Measurements from ENCODE around the gene SYNRG. TPM values are rescaled to one million over a fixed set of nuclear protein-coding genes. Genes with fewer than 3 reads are reported as not detected.

The SYNRG gene
- total and polyA plus RNA-seq, 2 donors (not counting 3 experiments of a cell fraction or from before 2014, with no cell fraction given), result 15.3 to 42.2 TPM

DNA sequence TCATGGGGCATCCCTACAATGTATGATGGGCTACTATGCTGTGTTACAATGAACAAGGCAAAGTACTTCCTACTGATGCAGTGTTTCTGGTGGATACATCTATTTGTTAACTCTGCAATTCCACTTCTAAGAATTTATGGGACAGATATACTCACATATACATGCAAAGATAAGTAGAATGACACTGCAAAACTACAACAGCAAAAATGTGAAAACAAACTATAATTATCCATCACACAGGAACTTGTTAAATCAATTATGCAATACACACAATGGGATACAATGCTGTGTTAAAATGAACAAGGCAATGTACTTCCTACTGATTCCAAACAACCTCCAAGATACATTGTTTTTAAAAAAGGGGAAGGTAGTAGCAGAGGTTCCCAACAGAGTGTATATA, 30.8 kb upstream of the SYNRG start:
- dilution Hi-C loops (cut with MboI; ENCODE audit: extremely low pct_ligation_motif_present, low sequenced_read_pairs) (no loop called here), intact Hi-C loops (cut with micrococcal nuclease) (loop anchor here (5.0 kb wide), 1 partner anchor 233 kb away; the partner anchor contains the start of genes ACACA and TADA2A)
- Histone ChIP-seq H3K9ac (replicated peaks; ENCODE audit: extremely low read depth, insufficient read depth, low read length) (no peak overlapping the region), H3K36me3 (ENCODE audit: control insufficient read depth in 2 of 2, extremely low read depth in 1 of 2, insufficient read depth in 2 of 2, low read length in 2 of 2) (peaks cover 2 to 6% of the 10 kb centered on the region in 2 experiments), H3K27me3 (ENCODE audit: control insufficient read depth in 2 of 2, insufficient read depth in 2 of 2, low read length in 2 of 2) (no peaks in the 10 kb centered on the region), H3K79me2 (ENCODE audit: control insufficient read depth, insufficient read depth, low read length) (peaks cover 63% of the 10 kb centered on the region), H3K4me3 (replicated peaks in 1 of 3; ENCODE audit: insufficient read depth in 1 of 3, low read depth in 1 of 3, low read length in 3 of 3) (no peak overlapping the region), H4K20me1 (replicated peaks; ENCODE audit: control insufficient read depth, extremely low read depth, insufficient read depth, low read length) (no peaks in the 10 kb centered on the region), H2AFZ (ENCODE audit: low read depth, low read length) (no peak overlapping the region), H3K4me2 (ENCODE audit: insufficient read depth, low read length) (no peak overlapping the region), H3K9me3 (replicated peaks; ENCODE audit: control insufficient read depth, insufficient read depth, low read length) (no peaks in the 10 kb centered on the region), H3K4me1 (ENCODE audit: control insufficient read depth, extremely low read depth, insufficient read depth, low read length) (peaks cover 20% of the 10 kb centered on the region), H3K27ac (ENCODE audit: insufficient read depth, low read depth, low read length) (no peak overlapping the region), H3K9me1 (replicated peaks; ENCODE audit: control insufficient read depth, extremely low read depth, insufficient read depth, low read length) (no peaks in the 10 kb centered on the region)
- BruUV-seq (replicated peaks), result no TSS peak
- ChIA-PET POLR2A (no interaction called here), CTCF (no interaction called here)
- TF ChIP-seq, protein P1, sequence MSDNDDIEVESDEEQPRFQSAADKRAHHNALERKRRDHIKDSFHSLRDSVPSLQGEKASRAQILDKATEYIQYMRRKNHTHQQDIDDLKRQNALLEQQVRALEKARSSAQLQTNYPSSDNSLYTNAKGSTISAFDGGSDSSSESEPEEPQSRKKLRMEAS (IDR thresholded peaks at IDR 0.05; ENCODE audit: insufficient read depth, insufficient read length), result no peak
- TF ChIP-seq POLR2AphosphoS5 (IDR thresholded peaks at IDR 0.05; ENCODE audit: insufficient read depth, low read depth, low read length) (no peak), MYC (IDR thresholded peaks at IDR 0.05; ENCODE audit: low read depth, low read length) (no peak), EZH2 (IDR thresholded peaks at IDR 0.05; ENCODE audit: borderline replicate concordance, low read depth, low read length, severe bottlenecking) (no peak)
- FAIRE-seq (no peak), DNase-seq (ENCODE audit: low read depth, low spot score) (peak; percentile 15)

DNA sequence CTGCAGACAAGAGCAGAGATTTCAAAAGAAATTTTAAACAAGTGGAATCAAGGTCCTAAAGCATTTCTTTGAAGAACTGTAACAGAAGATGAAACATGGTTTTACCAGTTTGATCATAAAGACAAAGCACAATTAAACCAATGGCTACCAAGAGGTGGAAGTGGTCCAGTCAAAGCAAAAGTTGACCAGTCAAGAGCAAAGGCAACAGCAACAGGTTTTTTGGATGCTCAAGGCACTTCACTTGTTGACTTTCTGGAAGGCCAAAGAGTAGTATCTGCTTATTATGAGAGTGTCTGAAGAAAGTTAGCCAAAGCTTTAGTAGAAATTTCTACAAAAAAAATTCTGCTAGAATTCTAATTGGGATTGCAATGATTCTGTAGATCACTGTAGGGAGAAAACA, 28.7 kb upstream of the SYNRG start:
- intact Hi-C loops (cut with micrococcal nuclease), result no loop called here
- Histone ChIP-seq H3K4me2 (ENCODE audit: insufficient read depth, low read length) (no peak overlapping the region), H3K9me3 (replicated peaks; ENCODE audit: control insufficient read depth, insufficient read depth, low read length) (no peaks in the 10 kb centered on the region), H4K20me1 (replicated peaks; ENCODE audit: control insufficient read depth, extremely low read depth, insufficient read depth, low read length) (no peaks in the 10 kb centered on the region), H3K9ac (replicated peaks; ENCODE audit: extremely low read depth, insufficient read depth, low read length) (no peak overlapping the region), H3K9me1 (replicated peaks; ENCODE audit: control insufficient read depth, extremely low read depth, insufficient read depth, low read length) (no peaks in the 10 kb centered on the region), H3K4me3 (replicated peaks in 1 of 3; ENCODE audit: insufficient read depth in 1 of 3, low read depth in 1 of 3, low read length in 3 of 3) (no peak overlapping the region), H3K36me3 (ENCODE audit: control insufficient read depth in 2 of 2, extremely low read depth in 1 of 2, insufficient read depth in 2 of 2, low read length in 2 of 2) (peaks cover 2 to 6% of the 10 kb centered on the region in 2 experiments), H3K79me2 (ENCODE audit: control insufficient read depth, insufficient read depth, low read length) (peaks cover 65% of the 10 kb centered on the region), H3K4me1 (ENCODE audit: control insufficient read depth, extremely low read depth, insufficient read depth, low read length) (peaks cover 14% of the 10 kb centered on the region), H2AFZ (ENCODE audit: low read depth, low read length) (no peak overlapping the region), H3K27ac (ENCODE audit: insufficient read depth, low read depth, low read length) (no peak overlapping the region), H3K27me3 (ENCODE audit: control insufficient read depth in 2 of 2, insufficient read depth in 2 of 2, low read length in 2 of 2) (no peaks in the 10 kb centered on the region)
- DNase-seq (ENCODE audit: low read depth, low spot score) (no peak), FAIRE-seq (no peak)
- dilution Hi-C loops (cut with MboI; ENCODE audit: extremely low pct_ligation_motif_present, low sequenced_read_pairs), result no loop called here
- TF ChIP-seq FOS (IDR thresholded peaks at IDR 0.05; ENCODE audit: borderline replicate concordance, insufficient read depth, low read length), result no peak
- TF ChIP-seq, protein P2, sequence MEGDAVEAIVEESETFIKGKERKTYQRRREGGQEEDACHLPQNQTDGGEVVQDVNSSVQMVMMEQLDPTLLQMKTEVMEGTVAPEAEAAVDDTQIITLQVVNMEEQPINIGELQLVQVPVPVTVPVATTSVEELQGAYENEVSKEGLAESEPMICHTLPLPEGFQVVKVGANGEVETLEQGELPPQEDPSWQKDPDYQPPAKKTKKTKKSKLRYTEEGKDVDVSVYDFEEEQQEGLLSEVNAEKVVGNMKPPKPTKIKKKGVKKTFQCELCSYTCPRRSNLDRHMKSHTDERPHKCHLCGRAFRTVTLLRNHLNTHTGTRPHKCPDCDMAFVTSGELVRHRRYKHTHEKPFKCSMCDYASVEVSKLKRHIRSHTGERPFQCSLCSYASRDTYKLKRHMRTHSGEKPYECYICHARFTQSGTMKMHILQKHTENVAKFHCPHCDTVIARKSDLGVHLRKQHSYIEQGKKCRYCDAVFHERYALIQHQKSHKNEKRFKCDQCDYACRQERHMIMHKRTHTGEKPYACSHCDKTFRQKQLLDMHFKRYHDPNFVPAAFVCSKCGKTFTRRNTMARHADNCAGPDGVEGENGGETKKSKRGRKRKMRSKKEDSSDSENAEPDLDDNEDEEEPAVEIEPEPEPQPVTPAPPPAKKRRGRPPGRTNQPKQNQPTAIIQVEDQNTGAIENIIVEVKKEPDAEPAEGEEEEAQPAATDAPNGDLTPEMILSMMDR (IDR thresholded peaks at IDR 0.05; ENCODE audit: extremely low read depth in 1 of 2, insufficient read depth in 1 of 2, low read depth in 1 of 2, low read length in 2 of 2), result no peak
- TF ChIP-seq, protein P1 (IDR thresholded peaks at IDR 0.05; ENCODE audit: insufficient read depth, insufficient read length), result no peak
- TF ChIP-seq JUN (IDR thresholded peaks at IDR 0.05; ENCODE audit: borderline replicate concordance, insufficient read depth, insufficient read length, low read depth), result no peak
- no peak for TF ChIP-seq POLR2A (IDR thresholded peaks at IDR 0.05; ENCODE audit: low read depth, low read length)
- TF ChIP-seq MYC (IDR thresholded peaks at IDR 0.05; ENCODE audit: low read depth, low read length), result no peak
- TF ChIP-seq EZH2 (IDR thresholded peaks at IDR 0.05; ENCODE audit: borderline replicate concordance, low read depth, low read length, severe bottlenecking), result no peak
- TF ChIP-seq GATA2 (IDR thresholded peaks at IDR 0.05; ENCODE audit: insufficient read depth, insufficient read length, low read depth, low read length), result no peak
- TF ChIP-seq POLR2AphosphoS5 (IDR thresholded peaks at IDR 0.05; ENCODE audit: insufficient read depth, low read depth, low read length), result no peak
- ChIA-PET CTCF (no interaction called here), POLR2A (no interaction called here)
- BruUV-seq (replicated peaks), result no TSS peak

Measured in endothelial cell of umbilical vein (primary cell).